Cardiac muscle cell (in vitro differentiated cells and primary cell): ENCODE data around the gene FLNB. TPM values are rescaled to one million over a fixed set of nuclear protein-coding genes. Genes with fewer than 3 reads are reported as not detected.

Source experiments
- DNase-seq, 2 donors: peaks; one replicate each; pipeline versions ENCODE4 v3.0.0 to v3.0.0-alpha.2; 2010 to 2017; ENCODE audit warnings: low read depth in 1 of 2, low spot score in 1 of 2
- H3K27ac ChIP-seq: fragments of 200-600 bp; sonication (generic); 2 replicates; pipeline ENCODE4 v1.5.1; 2016
- H3K27me3 ChIP-seq: fragments of 200-600 bp; sonication (generic); 2 replicates; pipeline ENCODE4 v1.6.0; 2016; ENCODE audit warnings: control low read depth
- H3K36me3 ChIP-seq: fragments of 200-600 bp; sonication (generic); 2 replicates; pipeline ENCODE4 v1.5.1; 2016; ENCODE audit warnings: control low read depth
- H3K4me1 ChIP-seq: fragments of 200-600 bp; sonication (generic); 2 replicates; pipeline ENCODE4 v1.8.1; 2017; ENCODE audit warnings: low read depth, mild to moderate bottlenecking, mixed run types
- H3K4me3 ChIP-seq: fragments of 200-600 bp; sonication (generic); 2 replicates; pipeline ENCODE4 v1.5.1; 2016; ENCODE audit warnings: mild to moderate bottlenecking
- H3K9me3 ChIP-seq: fragments of 200-600 bp; sonication (generic); 2 replicates; pipeline ENCODE4 v1.5.1; 2017; ENCODE audit warnings: low read depth, mild to moderate bottlenecking, control low read depth
- polyA plus RNA-seq: library from polyadenylated mRNA; unstranded; fragments of >200 nt; fragmentation: Nextera tagmentation; extraction: Ambion mirVana; gene quantifications from 2 replicates; pipeline ENCODE4 v1.2.1, GENCODE V29; 2016
- total RNA-seq: library from RNA; depleted of rRNA; stranded (reverse); fragments of >200 nt; gene quantifications from 2 replicates; pipeline ENCODE4 v1.2.3, GENCODE V29; 2016
- TF ChIP-seq, protein P1 (sequence below): IDR thresholded peaks from 2 replicates; pipeline ENCODE4 v1.5.1; 2012; ENCODE audit warnings: low read depth, mild to moderate bottlenecking, low read length

FLNB gene
- total and polyA plus RNA-seq, 2 experiments from 2014 or later: 12.1 to 28.7 TPM

DNA sequence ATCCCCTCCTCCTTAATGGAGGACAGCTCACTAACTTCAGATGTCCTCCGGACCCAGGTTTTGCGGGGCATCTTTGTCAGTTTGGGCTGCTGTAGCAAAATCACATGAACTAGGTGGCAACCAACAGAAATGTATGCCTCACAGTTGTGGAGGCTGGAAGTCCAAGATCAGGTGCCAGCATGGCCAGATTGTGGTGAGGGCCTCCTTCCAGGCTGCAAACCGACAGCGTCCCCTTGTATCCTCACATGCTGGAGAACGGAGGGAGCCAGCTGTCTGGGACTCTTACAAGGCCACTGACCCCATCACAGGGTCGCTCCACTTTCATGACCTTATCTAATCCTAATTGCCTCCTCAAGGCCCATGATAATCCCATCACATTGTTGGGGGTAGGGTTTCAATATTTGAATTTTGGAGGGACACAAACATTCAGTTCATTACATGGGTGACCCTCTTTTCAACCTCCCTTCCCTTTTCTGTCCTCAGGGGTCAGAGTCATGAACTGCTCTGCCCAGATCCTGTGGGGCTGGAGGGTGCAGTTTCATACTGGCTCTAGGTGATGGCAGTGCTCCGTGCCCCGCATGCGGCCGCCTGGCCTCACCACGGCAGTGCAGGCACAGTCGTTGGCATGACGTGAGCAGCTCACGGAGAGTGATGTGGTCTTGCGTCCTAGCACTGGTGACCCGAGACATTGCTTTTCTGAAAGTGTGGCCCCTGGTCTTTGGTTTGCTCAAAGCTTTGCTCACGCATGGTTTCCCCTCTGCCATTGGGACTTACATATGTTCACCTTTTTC is 144.2 kb downstream of the FLNB start:
- Histone ChIP-seq H3K27ac (no peak overlapping the region), H3K36me3 (peaks cover 4% of the 10 kb centered on the region), H3K27me3 (no peaks in the 10 kb centered on the region), H3K4me3 (no peak overlapping the region), H3K4me1 (no peaks in the 10 kb centered on the region), H3K9me3 (no peaks in the 10 kb centered on the region)
- DNase-seq: no peak
- TF ChIP-seq, protein P1, sequence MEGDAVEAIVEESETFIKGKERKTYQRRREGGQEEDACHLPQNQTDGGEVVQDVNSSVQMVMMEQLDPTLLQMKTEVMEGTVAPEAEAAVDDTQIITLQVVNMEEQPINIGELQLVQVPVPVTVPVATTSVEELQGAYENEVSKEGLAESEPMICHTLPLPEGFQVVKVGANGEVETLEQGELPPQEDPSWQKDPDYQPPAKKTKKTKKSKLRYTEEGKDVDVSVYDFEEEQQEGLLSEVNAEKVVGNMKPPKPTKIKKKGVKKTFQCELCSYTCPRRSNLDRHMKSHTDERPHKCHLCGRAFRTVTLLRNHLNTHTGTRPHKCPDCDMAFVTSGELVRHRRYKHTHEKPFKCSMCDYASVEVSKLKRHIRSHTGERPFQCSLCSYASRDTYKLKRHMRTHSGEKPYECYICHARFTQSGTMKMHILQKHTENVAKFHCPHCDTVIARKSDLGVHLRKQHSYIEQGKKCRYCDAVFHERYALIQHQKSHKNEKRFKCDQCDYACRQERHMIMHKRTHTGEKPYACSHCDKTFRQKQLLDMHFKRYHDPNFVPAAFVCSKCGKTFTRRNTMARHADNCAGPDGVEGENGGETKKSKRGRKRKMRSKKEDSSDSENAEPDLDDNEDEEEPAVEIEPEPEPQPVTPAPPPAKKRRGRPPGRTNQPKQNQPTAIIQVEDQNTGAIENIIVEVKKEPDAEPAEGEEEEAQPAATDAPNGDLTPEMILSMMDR: no peak

DNA sequence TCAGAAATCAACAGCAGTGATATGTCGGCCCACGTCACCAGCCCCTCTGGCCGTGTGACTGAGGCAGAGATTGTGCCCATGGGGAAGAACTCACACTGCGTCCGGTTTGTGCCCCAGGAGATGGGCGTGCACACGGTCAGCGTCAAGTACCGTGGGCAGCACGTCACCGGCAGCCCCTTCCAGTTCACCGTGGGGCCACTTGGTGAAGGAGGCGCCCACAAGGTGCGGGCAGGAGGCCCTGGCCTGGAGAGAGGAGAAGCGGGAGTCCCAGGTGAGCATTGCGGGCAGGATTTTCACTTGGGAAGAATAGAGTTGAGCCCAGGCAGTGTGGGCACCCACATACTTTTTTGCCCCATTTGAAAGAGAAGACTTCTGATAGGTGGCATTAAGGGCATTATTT is 145.1 kb downstream of the FLNB start:
- no peaks in the 10 kb centered on the region for H3K9me3 ChIP-seq
- no peaks in the 10 kb centered on the region for H3K4me1 ChIP-seq
- DNase-seq: no peak
- peaks cover 4% of the 10 kb centered on the region for H3K36me3 ChIP-seq
- H3K4me3 ChIP-seq: no peak overlapping the region
- TF ChIP-seq, protein P1: no peak
- no peaks in the 10 kb centered on the region for H3K27me3 ChIP-seq
- no peak overlapping the region for H3K27ac ChIP-seq

DNA sequence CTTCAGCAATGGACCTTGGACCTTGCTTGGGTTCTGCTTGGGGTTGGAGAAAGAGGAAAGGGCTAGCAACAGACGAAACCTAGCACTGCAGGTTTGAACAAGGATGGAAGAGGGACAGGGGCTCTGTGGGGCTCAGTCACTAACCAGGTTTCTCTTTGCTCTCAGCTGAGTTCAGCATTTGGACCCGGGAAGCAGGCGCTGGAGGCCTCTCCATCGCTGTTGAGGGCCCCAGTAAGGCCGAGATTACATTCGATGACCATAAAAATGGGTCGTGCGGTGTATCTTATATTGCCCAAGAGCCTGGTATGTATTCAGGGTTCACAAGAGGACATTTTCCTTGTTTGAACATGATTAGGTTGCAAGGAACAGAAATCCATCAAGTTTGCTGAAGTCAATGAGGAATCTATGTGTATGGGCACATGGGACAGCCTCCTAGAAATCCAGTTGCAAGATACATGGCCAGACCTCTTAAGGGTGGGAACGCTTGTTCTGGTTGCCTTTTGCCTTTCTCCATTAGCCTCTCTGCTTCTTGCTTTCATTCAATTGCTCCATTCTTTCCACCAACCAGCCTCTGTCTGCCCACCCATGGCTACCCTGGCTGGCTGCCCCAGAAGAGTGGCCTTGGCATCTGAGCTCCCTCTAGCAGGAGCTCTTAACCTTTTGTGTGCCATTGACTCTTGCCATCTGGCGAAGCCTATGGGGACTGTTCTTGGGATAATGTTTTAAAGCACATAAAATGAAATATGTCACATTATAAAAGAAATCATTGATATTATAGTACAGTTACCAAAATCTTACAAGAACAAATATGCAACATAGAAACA is 146.6 kb downstream of the FLNB start:
- Histone ChIP-seq H3K36me3 (peaks cover 4% of the 10 kb centered on the region), H3K27ac (no peak overlapping the region), H3K27me3 (no peaks in the 10 kb centered on the region), H3K4me3 (no peak overlapping the region), H3K9me3 (no peaks in the 10 kb centered on the region), H3K4me1 (no peaks in the 10 kb centered on the region)
- DNase-seq: no peak
- TF ChIP-seq, protein P1: no peak

DNA sequence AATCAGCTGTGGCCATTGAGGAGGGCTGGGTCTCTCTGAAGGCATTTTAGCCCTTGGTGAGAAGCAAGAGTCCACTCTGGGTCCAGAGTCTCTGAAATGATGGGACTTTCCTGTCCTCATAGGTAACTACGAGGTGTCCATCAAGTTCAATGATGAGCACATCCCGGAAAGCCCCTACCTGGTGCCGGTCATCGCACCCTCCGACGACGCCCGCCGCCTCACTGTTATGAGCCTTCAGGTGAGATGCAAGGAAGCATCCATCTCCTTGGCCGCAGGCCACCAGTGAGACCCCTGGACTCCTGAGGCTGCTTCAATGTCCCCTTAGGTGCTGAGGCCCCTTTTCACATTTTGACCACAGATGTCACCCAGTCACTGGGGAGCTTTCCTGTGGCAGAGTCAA is 147.6 kb downstream of the FLNB start:
- DNase-seq: no peak

DNA sequence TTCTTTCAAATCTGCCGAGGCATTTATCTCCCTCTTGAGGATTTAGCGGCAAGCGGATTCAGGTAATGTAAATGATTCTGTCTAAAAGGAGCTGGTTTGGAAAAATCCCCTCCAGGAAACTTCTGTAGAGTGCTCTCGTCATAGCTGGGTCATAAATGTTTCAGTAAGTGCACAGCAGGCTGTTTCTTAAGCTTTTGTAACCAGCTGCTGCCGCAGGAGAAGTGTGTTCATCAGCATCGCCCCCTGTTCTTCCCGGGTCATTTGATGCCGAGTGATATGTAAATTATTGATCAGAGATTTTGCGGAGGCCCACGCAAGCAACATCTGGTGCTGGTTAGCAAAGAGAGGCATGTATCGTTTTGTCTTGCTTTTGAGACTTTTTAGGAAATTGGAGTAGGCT is 149.5 kb downstream of the FLNB start:
- H3K9me3 ChIP-seq: no peaks in the 10 kb centered on the region
- peaks cover 4% of the 10 kb centered on the region for H3K36me3 ChIP-seq
- H3K27me3 ChIP-seq: no peaks in the 10 kb centered on the region
- no peak overlapping the region for H3K4me3 ChIP-seq
- DNase-seq: no peak
- H3K4me1 ChIP-seq: no peaks in the 10 kb centered on the region
- TF ChIP-seq, protein P1: no peak
- no peak overlapping the region for H3K27ac ChIP-seq

More for the DNA sequence above, 147.6 kb downstream of the FLNB start:
- TF ChIP-seq, protein P1: no peak
- H3K9me3 ChIP-seq: no peaks in the 10 kb centered on the region
- no peak overlapping the region for H3K4me3 ChIP-seq
- no peaks in the 10 kb centered on the region for H3K27me3 ChIP-seq
- H3K4me1 ChIP-seq: no peaks in the 10 kb centered on the region
- H3K36me3 ChIP-seq: peaks cover 4% of the 10 kb centered on the region
- H3K27ac ChIP-seq: no peak overlapping the region
